ENCODE results near the gene THADA.

DNA sequence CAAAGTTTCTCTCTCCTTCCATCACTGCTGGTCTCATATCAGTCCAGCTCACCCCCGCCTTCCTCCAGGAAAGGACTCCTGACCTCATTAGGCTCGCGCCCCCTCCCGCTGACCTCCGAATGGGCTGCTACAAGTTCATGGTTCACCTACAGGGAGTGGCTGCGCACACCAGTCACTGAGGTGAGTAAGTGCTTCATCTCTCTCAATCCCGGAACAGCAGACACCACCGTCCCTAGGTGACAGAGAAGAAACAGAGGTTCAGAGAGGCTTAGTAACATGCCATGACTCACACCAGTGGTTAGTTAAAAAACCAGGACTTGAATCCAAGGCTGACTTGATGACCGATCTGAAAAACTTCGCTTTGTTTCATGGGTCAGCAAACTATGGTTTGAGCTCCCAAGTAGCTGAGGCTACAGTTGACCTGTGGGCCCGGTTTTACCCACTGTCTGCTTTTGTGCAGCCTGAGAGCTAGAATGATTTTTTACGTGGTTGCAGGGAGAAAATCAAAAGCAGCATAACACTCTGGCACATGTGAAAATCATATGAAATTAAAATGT is 411.4 kb downstream of the THADA start:
- TF ChIP-seq, protein P1, sequence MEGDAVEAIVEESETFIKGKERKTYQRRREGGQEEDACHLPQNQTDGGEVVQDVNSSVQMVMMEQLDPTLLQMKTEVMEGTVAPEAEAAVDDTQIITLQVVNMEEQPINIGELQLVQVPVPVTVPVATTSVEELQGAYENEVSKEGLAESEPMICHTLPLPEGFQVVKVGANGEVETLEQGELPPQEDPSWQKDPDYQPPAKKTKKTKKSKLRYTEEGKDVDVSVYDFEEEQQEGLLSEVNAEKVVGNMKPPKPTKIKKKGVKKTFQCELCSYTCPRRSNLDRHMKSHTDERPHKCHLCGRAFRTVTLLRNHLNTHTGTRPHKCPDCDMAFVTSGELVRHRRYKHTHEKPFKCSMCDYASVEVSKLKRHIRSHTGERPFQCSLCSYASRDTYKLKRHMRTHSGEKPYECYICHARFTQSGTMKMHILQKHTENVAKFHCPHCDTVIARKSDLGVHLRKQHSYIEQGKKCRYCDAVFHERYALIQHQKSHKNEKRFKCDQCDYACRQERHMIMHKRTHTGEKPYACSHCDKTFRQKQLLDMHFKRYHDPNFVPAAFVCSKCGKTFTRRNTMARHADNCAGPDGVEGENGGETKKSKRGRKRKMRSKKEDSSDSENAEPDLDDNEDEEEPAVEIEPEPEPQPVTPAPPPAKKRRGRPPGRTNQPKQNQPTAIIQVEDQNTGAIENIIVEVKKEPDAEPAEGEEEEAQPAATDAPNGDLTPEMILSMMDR (IDR thresholded peaks at IDR 0.05; ENCODE audit: borderline replicate concordance, extremely low read depth, low read length, poor library complexity, severe bottlenecking): no peak
- no peak for TF ChIP-seq EZH2 (IDR thresholded peaks at IDR 0.05; ENCODE audit: borderline replicate concordance, low read depth, low read length, severe bottlenecking)
